Colonic mucosa (tissue), 4 donors: ENCODE data around the gene AVPR2. TPM values are rescaled to one million over a fixed set of nuclear protein-coding genes. Genes with fewer than 3 reads are reported as not detected.

ENCODE experiments used
- DNase-seq: peaks from one replicate; pipeline ENCODE4 v3.0.0-alpha.2; 2020
- H3K27ac ChIP-seq: fragments of 200-600 bp; one replicate; pipeline ENCODE4 v1.8.0; 2021
- H3K27me3 ChIP-seq: fragments of 200-600 bp; one replicate; pipeline ENCODE4 v1.8.0; 2021
- H3K36me3 ChIP-seq: fragments of 200-600 bp; one replicate; pipeline ENCODE4 v1.8.0; 2021
- H3K4me1 ChIP-seq: fragments of 200-600 bp; one replicate; pipeline ENCODE4 v1.8.0; 2021; ENCODE audit warnings: mild to moderate bottlenecking
- H3K4me3 ChIP-seq: fragments of 200-600 bp; one replicate; pipeline ENCODE4 v1.8.0; 2021
- H3K9ac ChIP-seq, 2 donors: one replicate each; pipeline ENCODE4 v1.7.0; 2013; ENCODE audit warnings: control low read depth in 2 of 2, low read depth in 2 of 2, low read length in 2 of 2
- H3K9me3 ChIP-seq: fragments of 200-600 bp; one replicate; pipeline ENCODE4 v1.8.0; 2021
- CTCF ChIP-seq: fragments of 200-600 bp; IDR thresholded peaks from one replicate; pipeline ENCODE4 v1.8.0; 2022; ENCODE audit warnings: antibody characterized with exemption, mild to moderate bottlenecking
- intact Hi-C: fragments of 100-400 bp; cut with DNase I; formaldehyde crosslinking; loops from one replicate; pipeline ENCODE4 v1.14.1; 2022
- total RNA-seq, 2 donors: library from RNA; stranded (reverse); fragmentation: NEBNext Ultra II Directional in 1 of 2; extraction: Animal tissue kit (Norgen Biotek cat#: 25700) in 1 of 2; gene quantifications; one replicate each; pipeline ENCODE4 v1.2.1, GENCODE V29; 2021
- donor health status: healthy.
- donor health status: DM: no; HTN: no; CAD: no.
- donor health status: DM: no; HTN: no; CAD: no.

Gene AVPR2
- total RNA-seq, 2 donors from 2014 or later: 0.24 TPM; not detected in 1

- Histone ChIP-seq H3K27ac (no peak overlapping the region), H3K9me3 (no peaks in the 10 kb centered on the region), H3K27me3 (no peaks in the 10 kb centered on the region), H3K4me3 (no peak overlapping the region), H3K9ac (no peak overlapping the region), H3K36me3 (no peaks in the 10 kb centered on the region), H3K4me1 (no peaks in the 10 kb centered on the region)
- no peak for DNase-seq
- intact Hi-C loops: no loop called here
- no peak for TF ChIP-seq CTCF
These were observed 35.6 kb upstream of the AVPR2 start for GRCh38 chrX:153868576-153869472.

GRCh38 chrX:153869473-153870287 is 34.8 kb upstream of the AVPR2 start:
- no peaks in the 10 kb centered on the region for H3K4me1 ChIP-seq
- DNase-seq: no peak
- H3K9me3 ChIP-seq: no peaks in the 10 kb centered on the region
- H3K9ac ChIP-seq: no peak overlapping the region
- H3K36me3 ChIP-seq: no peaks in the 10 kb centered on the region
- intact Hi-C loops: no loop called here
- no peak for TF ChIP-seq CTCF
- no peaks in the 10 kb centered on the region for H3K27me3 ChIP-seq
- H3K4me3 ChIP-seq: no peak overlapping the region
- H3K27ac ChIP-seq: no peak overlapping the region

GRCh38 chrX:153870288-153870690 is 34.2 kb upstream of the AVPR2 start:
- no peak for TF ChIP-seq CTCF
- Histone ChIP-seq H3K27me3 (no peaks in the 10 kb centered on the region), H3K4me3 (no peak overlapping the region), H3K27ac (no peak overlapping the region), H3K36me3 (no peaks in the 10 kb centered on the region), H3K9me3 (no peaks in the 10 kb centered on the region), H3K4me1 (no peaks in the 10 kb centered on the region), H3K9ac (no peak overlapping the region)
- DNase-seq: no peak
- intact Hi-C loops: no loop called here

- Histone ChIP-seq H3K4me3 (no peak overlapping the region), H3K27ac (no peak overlapping the region), H3K4me1 (no peaks in the 10 kb centered on the region), H3K9ac (no peak overlapping the region), H3K36me3 (no peaks in the 10 kb centered on the region), H3K27me3 (no peaks in the 10 kb centered on the region), H3K9me3 (no peaks in the 10 kb centered on the region)
- no peak for TF ChIP-seq CTCF
- no peak for DNase-seq
- intact Hi-C loops: no loop called here
These were observed 33.6 kb upstream of the AVPR2 start for GRCh38 chrX:153870791-153871360.

- Histone ChIP-seq H3K9me3 (no peaks in the 10 kb centered on the region), H3K4me1 (no peaks in the 10 kb centered on the region), H3K36me3 (no peaks in the 10 kb centered on the region), H3K9ac (no peak overlapping the region), H3K27ac (no peak overlapping the region), H3K27me3 (no peaks in the 10 kb centered on the region), H3K4me3 (no peak overlapping the region)
- DNase-seq: no peak
- intact Hi-C loops: no loop called here
- no peak for TF ChIP-seq CTCF
These were observed 33.0 kb upstream of the AVPR2 start for GRCh38 chrX:153871451-153871850.
